ENCODE data around the gene SCARB1.
"Not testable (repeated sequence)": the region's sequence is repeated elsewhere in the genome, so short reads cannot be mapped to it uniquely, and the experiment has no call there.

Gene SCARB1, protein sequence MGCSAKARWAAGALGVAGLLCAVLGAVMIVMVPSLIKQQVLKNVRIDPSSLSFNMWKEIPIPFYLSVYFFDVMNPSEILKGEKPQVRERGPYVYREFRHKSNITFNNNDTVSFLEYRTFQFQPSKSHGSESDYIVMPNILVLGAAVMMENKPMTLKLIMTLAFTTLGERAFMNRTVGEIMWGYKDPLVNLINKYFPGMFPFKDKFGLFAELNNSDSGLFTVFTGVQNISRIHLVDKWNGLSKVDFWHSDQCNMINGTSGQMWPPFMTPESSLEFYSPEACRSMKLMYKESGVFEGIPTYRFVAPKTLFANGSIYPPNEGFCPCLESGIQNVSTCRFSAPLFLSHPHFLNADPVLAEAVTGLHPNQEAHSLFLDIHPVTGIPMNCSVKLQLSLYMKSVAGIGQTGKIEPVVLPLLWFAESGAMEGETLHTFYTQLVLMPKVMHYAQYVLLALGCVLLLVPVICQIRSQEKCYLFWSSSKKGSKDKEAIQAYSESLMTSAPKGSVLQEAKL

GRCh38 chr12:124863416-124864325, at the start of gene SCARB1:
SCARB1 (minus strand) TSS chr12:124863864; CDS start chr12:124863720, 144 bp downstream.
- peak; percentile 82 for DNase-seq

DNA sequence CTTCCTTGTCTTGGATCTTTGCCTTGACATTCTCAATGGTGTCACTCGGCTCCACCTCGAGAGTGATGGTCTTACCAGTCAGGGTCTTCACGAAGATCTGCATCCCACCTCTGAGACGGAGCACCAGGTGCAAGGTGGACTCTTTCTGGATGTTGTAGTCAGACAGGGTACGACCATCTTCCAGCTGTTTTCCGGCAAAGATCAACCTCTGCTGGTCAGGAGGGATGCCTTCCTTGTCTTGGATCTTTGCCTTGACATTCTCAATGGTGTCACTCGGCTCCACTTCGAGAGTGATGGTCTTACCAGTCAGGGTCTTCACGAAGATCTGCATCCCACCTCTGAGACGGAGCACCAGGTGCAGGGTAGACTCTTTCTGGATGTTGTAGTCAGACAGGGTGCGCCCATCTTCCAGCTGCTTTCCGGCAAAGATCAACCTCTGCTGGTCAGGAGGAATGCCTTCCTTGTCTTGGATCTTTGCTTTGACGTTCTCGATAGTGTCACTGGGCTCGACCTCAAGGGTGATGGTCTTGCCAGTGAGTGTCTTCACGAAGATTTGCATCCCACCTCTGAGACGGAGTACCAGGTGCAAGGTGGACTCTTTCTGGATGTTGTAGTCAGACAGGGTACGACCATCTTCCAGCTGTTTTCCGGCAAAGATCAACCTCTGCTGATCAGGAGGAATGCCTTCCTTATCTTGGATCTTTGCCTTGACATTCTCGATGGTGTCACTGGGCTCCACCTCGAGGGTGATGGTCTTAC, 49.0 kb upstream of the SCARB1 start:
- DNase-seq: not testable (repeated sequence)

GRCh38 chr12:124911521-124911920, 47.9 kb upstream of the SCARB1 start:
- not testable (repeated sequence) for DNase-seq

GRCh38 chr12:124910561-124911478, 47.2 kb upstream of the SCARB1 start:
- DNase-seq: no peak

DNA sequence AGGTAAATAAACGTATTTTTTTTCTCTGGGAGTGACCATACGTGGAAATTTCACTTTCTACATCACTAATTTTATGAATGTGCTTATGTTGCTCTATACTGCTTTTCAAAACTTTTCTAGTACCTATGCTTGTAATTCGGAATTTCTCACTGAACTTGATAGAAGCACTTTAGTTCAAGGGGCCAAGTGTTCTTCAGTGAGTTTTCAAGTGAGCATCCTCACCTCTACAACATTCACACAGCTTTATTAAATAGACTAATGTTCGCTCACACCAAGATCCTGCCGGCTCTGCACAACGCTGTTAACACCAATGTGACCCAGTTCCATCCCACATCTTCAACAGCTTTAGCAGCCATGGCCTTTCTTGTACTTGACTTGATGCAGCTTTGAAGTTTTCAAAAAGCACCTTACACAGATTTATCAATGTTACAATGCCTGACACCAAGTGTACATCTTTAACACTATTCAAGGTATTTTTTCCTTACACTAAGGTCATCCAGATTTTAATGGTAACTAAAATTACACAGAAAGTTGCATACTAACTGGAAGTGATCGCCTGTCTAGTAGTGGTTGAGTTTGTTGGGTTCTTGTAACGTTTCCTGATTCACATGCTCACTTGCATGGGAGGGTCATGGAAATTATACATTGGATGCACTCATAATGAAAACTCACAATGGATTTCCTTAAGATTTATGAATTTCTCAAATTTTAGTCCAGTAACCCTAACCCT, 46.3 kb upstream of the SCARB1 start:
- DNase-seq: no peak

GRCh38 chr12:124906606-124907261, 43.1 kb upstream of the SCARB1 start:
- no peak for DNase-seq

DNA sequence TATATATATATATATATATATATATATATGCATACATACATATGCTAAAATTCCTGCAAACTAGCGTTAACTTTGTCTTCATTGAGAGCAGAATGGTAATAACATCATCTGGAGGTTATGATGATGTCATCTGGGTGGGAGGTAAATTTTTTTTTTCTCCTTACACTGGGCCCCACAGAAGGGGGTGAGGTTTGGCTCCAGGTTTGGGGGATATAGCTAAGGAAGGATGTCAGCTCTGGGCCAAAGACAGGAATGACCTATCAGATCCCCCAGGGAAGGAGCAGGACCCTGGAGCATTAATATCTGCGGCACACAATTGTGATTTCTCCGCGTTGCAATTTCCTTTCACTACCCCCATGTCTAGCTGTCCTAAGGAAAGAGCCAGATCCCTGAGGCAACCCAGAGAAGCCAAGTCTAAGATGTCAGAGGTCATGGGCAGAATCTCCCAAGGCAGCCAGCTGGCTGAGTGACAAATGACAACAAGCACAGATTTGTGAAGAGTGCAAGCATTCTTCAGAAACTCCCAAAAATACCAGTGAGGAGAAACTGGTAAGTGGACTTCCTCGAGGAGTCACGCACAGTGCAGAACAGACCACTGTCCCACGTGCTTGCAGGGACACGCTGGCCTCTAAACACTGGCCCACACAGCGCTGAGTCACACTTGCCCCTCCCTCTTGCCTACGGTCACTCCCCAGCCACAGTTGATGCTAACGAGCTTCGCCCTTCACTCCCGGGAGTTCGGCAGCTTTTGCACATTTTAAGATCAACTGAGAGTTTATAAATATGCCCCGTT, 40.8 kb upstream of the SCARB1 start:
- peak; percentile 71 for DNase-seq

- DNase-seq: peak; percentile 66
Observed at GRCh38 chr12:124902916-124903315, 39.3 kb upstream of the SCARB1 start.

DNA sequence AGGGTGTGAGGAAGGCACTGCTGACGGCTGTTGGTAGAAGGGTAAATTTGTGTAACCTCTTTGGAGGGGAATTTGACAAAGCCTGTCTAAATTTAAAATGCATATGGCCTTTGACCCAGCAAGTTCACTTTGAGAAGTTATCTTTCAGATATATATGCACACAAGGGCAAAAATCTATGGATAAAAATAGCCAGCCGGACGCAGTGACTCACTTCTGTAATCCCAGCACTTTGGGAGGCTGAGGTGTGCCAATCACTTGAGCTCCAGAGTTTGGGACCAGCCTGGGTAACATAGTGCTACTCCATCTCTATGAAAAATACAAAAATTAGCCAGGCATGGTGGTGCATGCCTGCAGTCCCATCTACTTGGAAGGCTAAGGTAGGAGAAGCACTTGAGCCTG, 37.3 kb upstream of the SCARB1 start:
- peak; percentile 71 for DNase-seq

DNA sequence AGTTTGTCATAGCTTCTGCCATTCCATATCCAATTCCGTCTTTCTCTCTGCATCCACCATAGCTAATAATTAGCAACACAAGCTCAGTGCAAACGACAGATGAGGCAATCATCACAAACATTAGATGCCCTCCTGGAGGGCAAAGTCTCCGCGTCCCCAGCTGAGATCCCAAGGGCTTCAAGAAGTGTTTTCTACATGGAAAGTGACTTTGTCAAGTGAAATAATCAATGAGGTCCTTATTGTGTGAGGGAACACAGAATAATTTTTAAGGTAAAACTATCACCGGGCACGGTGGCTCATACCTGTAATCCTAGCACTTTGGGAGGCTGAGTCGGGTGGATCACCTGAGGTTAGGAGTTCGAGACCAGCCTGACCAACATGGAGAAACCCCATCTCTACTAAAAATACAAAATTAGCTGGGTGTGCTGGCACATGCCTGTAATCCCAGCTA, 36.7 kb upstream of the SCARB1 start:
- not testable (repeated sequence) for DNase-seq

GRCh38 chr12:124898923-124899294, 35.2 kb upstream of the SCARB1 start:
- DNase-seq: no peak

DNA sequence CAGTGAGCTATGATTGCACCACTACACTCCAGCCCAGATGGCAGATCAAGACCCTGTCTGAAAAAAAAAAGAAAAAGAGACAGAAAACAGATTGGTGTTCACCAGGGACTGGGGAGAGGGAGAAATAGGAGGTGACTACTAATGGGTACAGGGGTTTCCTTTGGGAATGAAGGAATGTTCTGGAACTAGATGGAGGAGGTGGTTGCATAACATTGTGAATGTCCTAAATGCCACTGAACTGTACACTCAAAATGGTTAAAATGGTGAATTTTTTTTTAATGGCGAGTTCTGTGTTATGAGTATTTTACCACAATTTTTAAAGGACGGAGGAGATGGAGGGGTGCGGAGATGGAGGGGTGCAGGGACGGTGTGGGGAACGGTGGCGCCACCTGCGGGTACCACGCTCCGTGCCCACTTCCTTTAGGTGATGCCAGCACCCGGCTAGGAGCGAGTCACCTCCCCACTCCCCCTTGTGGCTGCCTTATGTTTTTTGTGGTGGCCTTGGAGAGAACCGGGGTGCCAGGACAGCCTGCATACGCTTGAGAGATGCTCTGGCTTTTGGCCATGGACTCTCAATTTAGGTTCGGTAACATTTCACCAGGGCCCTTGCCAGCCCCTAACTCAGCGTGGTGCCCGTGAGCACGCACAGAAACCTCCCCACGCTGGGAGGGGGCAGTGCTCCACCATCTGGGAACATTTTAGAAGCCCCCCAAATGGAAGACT, 34.7 kb upstream of the SCARB1 start:
- peak; percentile 45 for DNase-seq

GRCh38 chr12:124896461-124896860, 32.8 kb upstream of the SCARB1 start:
- DNase-seq: no peak

- no peak for DNase-seq
Observed at GRCh38 chr12:124893792-124894516, 30.3 kb upstream of the SCARB1 start.

GRCh38 chr12:124888260-124888659, 24.6 kb upstream of the SCARB1 start:
- DNase-seq: no peak

DNA sequence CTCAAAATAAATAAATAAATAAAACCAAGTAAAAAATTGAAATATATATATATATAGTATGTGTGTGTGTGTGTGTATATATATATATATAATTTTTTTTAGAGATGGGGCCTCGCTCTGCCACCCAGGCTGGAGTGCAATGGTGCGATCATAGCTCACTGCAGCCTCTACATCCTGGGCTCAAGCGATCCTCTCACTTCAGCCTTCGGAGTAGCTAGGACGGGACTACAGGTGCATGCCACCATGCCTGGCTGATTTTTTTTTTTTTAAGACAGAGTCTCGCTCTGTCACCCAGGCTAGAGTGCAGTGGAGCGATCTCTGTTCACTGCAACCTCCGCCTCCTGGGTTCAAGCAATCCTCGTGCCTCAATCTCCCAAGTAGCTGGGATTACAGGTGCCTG, 24.1 kb upstream of the SCARB1 start:
- not testable (repeated sequence) for DNase-seq

GRCh38 chr12:124884587-124885438, 21.1 kb upstream of the SCARB1 start:
- DNase-seq: no peak
